Nephron (organoid): ENCODE results near the gene SCAPER.
A peak's percentile ranks its signal among the peaks of the same experiment; 100 is the strongest.

Experiments
- H3K27ac Mint-ChIP-seq, 3 experiments: 2 replicates each; pipeline ENCODE4 v1.8.0; 2020; ENCODE audit warnings: mixed read lengths in 3 of 3, mild to moderate bottlenecking in 2 of 3, moderate library complexity in 1 of 3
- H3K27me3 Mint-ChIP-seq: 2 replicates; pipeline ENCODE4 v1.8.0; 2021; ENCODE audit warnings: low read depth, mild to moderate bottlenecking, moderate library complexity, mixed read lengths
- H3K36me3 Mint-ChIP-seq: 2 replicates; pipeline ENCODE4 v1.8.0; 2020; ENCODE audit warnings: low read depth, mixed read lengths
- H3K4me1 Mint-ChIP-seq: 2 replicates; pipeline ENCODE4 v1.8.0; 2020; ENCODE audit warnings: mixed read lengths
- H3K4me3 Mint-ChIP-seq, 3 experiments: 2 replicates each; pipeline ENCODE4 v1.8.0; 2020; ENCODE audit warnings: mild to moderate bottlenecking in 3 of 3, mixed read lengths in 3 of 3, moderate library complexity in 2 of 3
- H3K9me3 Mint-ChIP-seq: 2 replicates; pipeline ENCODE4 v1.8.0; 2020; ENCODE audit warnings: mixed read lengths
- CTCF ChIP-seq, 3 experiments: fragments of 200-600 bp; sonication (generic); IDR thresholded peaks; one replicate each; pipeline ENCODE4 v1.5.0; 2021; ENCODE audit warnings: antibody characterized with exemption in 3 of 3; ENCODE audit not compliant: unreplicated experiment in 3 of 3

Gene SCAPER

GRCh38 chr15:76337059-76337695 is 568.0 kb downstream of the SCAPER start:
- H3K27ac Mint-ChIP-seq, result no peak overlapping the region
- TF ChIP-seq CTCF (IDR thresholded peaks at IDR 0.05; ENCODE audit: unreplicated experiment in 3 of 3), result no peak

GRCh38 chr15:76336254-76337058 is 568.7 kb downstream of the SCAPER start, which contains the start of gene ISL2:
Gene ISL2 (plus strand): TSS chr15:76336773. CDS start chr15:76336884, 111 bp downstream.
- Mint-ChIP-seq H3K36me3 (no peaks in the 10 kb centered on the region), H3K4me1 (peaks cover 38% of the 10 kb centered on the region), H3K27ac (no peak within 1 kb of the TSS), H3K9me3 (peaks cover 3% of the 10 kb centered on the region), H3K4me3 (peak within 1 kb of the TSS; percentile 70 to 88 (median 78)), H3K27me3 (peaks cover 93% of the 10 kb centered on the region)
- TF ChIP-seq CTCF (IDR thresholded peaks at IDR 0.05; ENCODE audit: unreplicated experiment in 3 of 3), result no peak

More at GRCh38 chr15:76337059-76337695, 568.0 kb downstream of the SCAPER start:
- H3K27me3 Mint-ChIP-seq, result peaks cover 96% of the 10 kb centered on the region
- no peaks in the 10 kb centered on the region for H3K36me3 Mint-ChIP-seq
- peaks cover 45% of the 10 kb centered on the region for H3K4me1 Mint-ChIP-seq
- peaks cover 3% of the 10 kb centered on the region for H3K9me3 Mint-ChIP-seq
- H3K4me3 Mint-ChIP-seq, result peak overlapping the region; percentile 67 to 88 (median 69)

GRCh38 chr15:76335307-76336253 is 569.6 kb downstream of the SCAPER start:
- peaks cover 34% of the 10 kb centered on the region for H3K4me1 Mint-ChIP-seq
- H3K27ac Mint-ChIP-seq, result no peak overlapping the region
- H3K9me3 Mint-ChIP-seq, result peaks cover 3% of the 10 kb centered on the region
- peak overlapping the region; percentile 70 to 88 (median 78) for H3K4me3 Mint-ChIP-seq
- H3K27me3 Mint-ChIP-seq, result peaks cover 92% of the 10 kb centered on the region
- TF ChIP-seq CTCF (IDR thresholded peaks at IDR 0.05; ENCODE audit: unreplicated experiment in 3 of 3), result no peak
- H3K36me3 Mint-ChIP-seq, result no peaks in the 10 kb centered on the region

GRCh38 chr15:76334438-76335306 is 570.5 kb downstream of the SCAPER start:
- peaks cover 25% of the 10 kb centered on the region for H3K4me1 Mint-ChIP-seq
- H3K27ac Mint-ChIP-seq, result no peak overlapping the region
- H3K4me3 Mint-ChIP-seq, result peak overlapping the region; percentile 70 to 88 (median 78)
- H3K9me3 Mint-ChIP-seq, result peaks cover 3% of the 10 kb centered on the region
- no peaks in the 10 kb centered on the region for H3K36me3 Mint-ChIP-seq
- no peak for TF ChIP-seq CTCF (IDR thresholded peaks at IDR 0.05; ENCODE audit: unreplicated experiment in 3 of 3)
- peaks cover 90% of the 10 kb centered on the region for H3K27me3 Mint-ChIP-seq
